ENCODE data around the gene ELMO1. TPM values are rescaled to one million over a fixed set of nuclear protein-coding genes. Genes with fewer than 3 reads are reported as not detected.

Gene ELMO1
- total RNA-seq, 1 donor from 2014 or later, result 151 TPM

DNA sequence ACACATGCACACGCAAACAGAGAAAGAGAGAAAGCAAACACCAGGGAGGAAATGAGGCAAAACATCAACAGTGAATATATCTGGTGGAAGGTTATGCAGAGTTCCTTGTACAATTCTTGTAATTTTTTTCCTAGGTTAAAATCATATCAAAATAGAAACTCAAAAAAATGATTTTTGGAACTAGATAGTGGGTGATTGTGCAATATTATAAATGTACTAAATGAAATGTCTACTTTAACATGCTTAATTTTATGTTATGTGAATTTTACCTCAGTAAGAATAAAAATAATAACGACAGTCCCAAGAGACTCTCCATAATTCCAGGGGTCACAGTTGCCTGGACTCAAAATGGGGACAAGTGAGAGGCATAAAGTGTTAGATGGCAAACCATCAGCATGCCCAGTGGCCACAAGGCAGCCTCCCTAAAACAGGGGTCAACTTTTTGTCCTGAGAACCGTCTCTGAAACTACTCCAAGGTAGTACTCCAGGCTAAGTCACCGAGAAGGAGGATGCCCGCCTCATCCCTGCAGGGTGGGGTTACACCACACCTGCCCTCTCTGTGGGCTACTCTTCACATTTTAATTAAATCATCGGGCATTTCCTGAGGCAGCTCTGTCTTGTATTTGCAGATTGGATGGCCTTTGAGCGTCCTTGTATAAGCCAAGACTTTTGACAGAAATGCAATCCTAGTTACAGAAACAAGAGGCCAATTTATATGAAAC is 267.7 kb downstream of the ELMO1 start:
- Mint-ChIP-seq H3K27ac (ENCODE audit: unreplicated experiment) (no peak overlapping the region), H3K36me3 (ENCODE audit: low read depth, unreplicated experiment) (peaks cover 17% of the 10 kb centered on the region), H3K27me3 (ENCODE audit: unreplicated experiment) (no peaks in the 10 kb centered on the region), H3K4me3 (ENCODE audit: unreplicated experiment) (no peak overlapping the region), H3K9me3 (ENCODE audit: unreplicated experiment) (no peaks in the 10 kb centered on the region), H3K4me1 (ENCODE audit: unreplicated experiment) (peaks cover 15% of the 10 kb centered on the region)
- TF ChIP-seq, protein P1, sequence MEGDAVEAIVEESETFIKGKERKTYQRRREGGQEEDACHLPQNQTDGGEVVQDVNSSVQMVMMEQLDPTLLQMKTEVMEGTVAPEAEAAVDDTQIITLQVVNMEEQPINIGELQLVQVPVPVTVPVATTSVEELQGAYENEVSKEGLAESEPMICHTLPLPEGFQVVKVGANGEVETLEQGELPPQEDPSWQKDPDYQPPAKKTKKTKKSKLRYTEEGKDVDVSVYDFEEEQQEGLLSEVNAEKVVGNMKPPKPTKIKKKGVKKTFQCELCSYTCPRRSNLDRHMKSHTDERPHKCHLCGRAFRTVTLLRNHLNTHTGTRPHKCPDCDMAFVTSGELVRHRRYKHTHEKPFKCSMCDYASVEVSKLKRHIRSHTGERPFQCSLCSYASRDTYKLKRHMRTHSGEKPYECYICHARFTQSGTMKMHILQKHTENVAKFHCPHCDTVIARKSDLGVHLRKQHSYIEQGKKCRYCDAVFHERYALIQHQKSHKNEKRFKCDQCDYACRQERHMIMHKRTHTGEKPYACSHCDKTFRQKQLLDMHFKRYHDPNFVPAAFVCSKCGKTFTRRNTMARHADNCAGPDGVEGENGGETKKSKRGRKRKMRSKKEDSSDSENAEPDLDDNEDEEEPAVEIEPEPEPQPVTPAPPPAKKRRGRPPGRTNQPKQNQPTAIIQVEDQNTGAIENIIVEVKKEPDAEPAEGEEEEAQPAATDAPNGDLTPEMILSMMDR (IDR thresholded peaks at IDR 0.05; ENCODE audit: unreplicated experiment), result no peak
- DNase-seq (ENCODE audit: low spot score), result no peak

DNA sequence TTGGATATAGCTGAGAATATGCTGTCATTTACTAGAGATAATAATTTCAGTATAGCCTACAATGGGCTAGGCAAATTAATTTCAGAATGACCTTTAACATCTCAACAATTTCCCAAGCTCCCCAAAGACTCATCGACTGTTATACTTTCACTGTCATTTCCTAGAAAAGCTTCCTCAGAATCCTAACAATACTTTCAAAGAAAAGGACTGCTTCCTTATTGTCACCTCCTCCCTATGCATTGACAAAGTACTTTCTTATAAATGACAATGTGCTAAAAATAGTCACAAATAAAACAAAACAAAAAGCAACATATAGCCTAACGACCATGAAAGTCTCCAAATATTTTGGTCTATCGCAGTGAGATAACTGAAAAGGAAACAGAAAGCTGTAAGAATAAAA is 272.6 kb downstream of the ELMO1 start:
- Mint-ChIP-seq H3K9me3 (ENCODE audit: unreplicated experiment) (no peaks in the 10 kb centered on the region), H3K4me3 (ENCODE audit: unreplicated experiment) (no peak overlapping the region), H3K36me3 (ENCODE audit: low read depth, unreplicated experiment) (peaks cover 49% of the 10 kb centered on the region), H3K27ac (ENCODE audit: unreplicated experiment) (no peak overlapping the region), H3K27me3 (ENCODE audit: unreplicated experiment) (no peaks in the 10 kb centered on the region), H3K4me1 (ENCODE audit: unreplicated experiment) (peaks cover 10% of the 10 kb centered on the region)
- DNase-seq (ENCODE audit: low spot score), result no peak
- TF ChIP-seq, protein P1 (IDR thresholded peaks at IDR 0.05; ENCODE audit: unreplicated experiment), result no peak

DNA sequence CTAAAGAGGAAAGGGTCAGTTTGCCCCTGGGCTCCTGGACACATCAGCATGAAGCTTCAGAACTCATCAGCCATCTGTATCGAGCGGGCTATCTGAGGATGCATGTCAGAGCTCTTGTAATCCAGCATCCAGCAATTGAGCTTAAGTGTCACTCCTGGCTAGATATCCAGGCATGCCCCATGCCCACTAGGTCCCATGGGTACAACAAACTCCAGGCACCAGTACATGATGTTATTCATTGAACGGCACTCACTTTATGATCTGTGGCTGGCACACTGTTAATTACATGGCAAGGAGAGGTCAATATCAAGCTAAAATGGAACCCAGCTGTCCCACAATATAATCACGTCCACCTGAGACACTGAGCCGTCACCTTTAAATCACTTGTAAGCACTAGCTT is 274.2 kb downstream of the ELMO1 start:
- H3K27ac Mint-ChIP-seq (ENCODE audit: unreplicated experiment), result no peak overlapping the region
- H3K9me3 Mint-ChIP-seq (ENCODE audit: unreplicated experiment), result peaks cover 2% of the 10 kb centered on the region
- peaks cover 59% of the 10 kb centered on the region for H3K36me3 Mint-ChIP-seq (ENCODE audit: low read depth, unreplicated experiment)

DNA sequence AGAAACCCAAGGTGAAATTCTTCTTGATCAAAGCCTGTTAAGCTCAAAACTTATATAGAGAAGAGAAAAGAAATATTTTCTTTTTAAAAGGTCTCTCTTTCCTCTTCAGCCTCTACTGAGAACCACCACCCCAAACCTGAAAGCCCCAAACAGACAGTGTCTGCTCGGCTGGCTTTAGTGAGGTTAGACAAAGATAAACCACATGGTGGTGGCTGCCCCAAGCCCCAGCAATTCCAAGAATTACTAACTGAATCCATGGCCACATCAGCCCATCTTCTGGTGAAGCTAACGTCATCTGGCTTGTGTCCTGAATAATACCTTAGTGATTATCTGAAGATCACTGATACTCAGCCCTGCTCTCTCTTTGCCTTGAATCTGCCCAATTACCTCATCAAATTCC is 275.0 kb downstream of the ELMO1 start:
- Mint-ChIP-seq H3K27ac (ENCODE audit: unreplicated experiment) (no peak overlapping the region), H3K36me3 (ENCODE audit: low read depth, unreplicated experiment) (peaks cover 61% of the 10 kb centered on the region), H3K27me3 (ENCODE audit: unreplicated experiment) (no peaks in the 10 kb centered on the region), H3K4me1 (ENCODE audit: unreplicated experiment) (peaks cover 10% of the 10 kb centered on the region), H3K4me3 (ENCODE audit: unreplicated experiment) (peak overlapping the region; percentile 21), H3K9me3 (ENCODE audit: unreplicated experiment) (peaks cover 6% of the 10 kb centered on the region)
- TF ChIP-seq, protein P1 (IDR thresholded peaks at IDR 0.05; ENCODE audit: unreplicated experiment), result no peak
- DNase-seq (ENCODE audit: low spot score), result no peak

More for the DNA sequence above, 274.2 kb downstream of the ELMO1 start:
- TF ChIP-seq, protein P1 (IDR thresholded peaks at IDR 0.05; ENCODE audit: unreplicated experiment), result no peak
- H3K4me1 Mint-ChIP-seq (ENCODE audit: unreplicated experiment), result peaks cover 10% of the 10 kb centered on the region
- no peaks in the 10 kb centered on the region for H3K27me3 Mint-ChIP-seq (ENCODE audit: unreplicated experiment)
- DNase-seq (ENCODE audit: low spot score), result no peak
- no peak overlapping the region for H3K4me3 Mint-ChIP-seq (ENCODE audit: unreplicated experiment)

DNA sequence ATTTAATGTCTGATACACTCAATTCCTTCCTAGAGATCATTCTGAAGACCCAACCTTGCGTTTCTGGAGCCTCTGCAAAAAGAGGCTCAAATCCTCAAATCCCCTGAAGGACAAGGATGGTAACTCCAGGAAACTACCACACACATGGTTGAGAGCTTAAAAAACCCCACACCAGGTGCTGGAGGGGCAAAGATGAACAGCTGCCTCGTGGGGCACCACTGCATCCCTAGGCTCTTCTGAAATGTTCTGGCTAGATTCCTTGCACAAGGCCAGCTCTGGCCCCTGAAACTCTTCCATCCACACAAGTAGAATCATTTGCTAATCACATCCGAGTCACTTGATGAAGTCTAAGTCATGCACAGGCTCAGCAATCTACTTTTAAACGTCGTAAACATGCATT is 286.6 kb downstream of the ELMO1 start:
- no peak for DNase-seq (ENCODE audit: low spot score)
- H3K36me3 Mint-ChIP-seq (ENCODE audit: low read depth, unreplicated experiment), result peaks cover 40% of the 10 kb centered on the region
- no peaks in the 10 kb centered on the region for H3K4me1 Mint-ChIP-seq (ENCODE audit: unreplicated experiment)
- no peak overlapping the region for H3K4me3 Mint-ChIP-seq (ENCODE audit: unreplicated experiment)
- no peak overlapping the region for H3K27ac Mint-ChIP-seq (ENCODE audit: unreplicated experiment)
- H3K9me3 Mint-ChIP-seq (ENCODE audit: unreplicated experiment), result no peaks in the 10 kb centered on the region
- peaks cover 1% of the 10 kb centered on the region for H3K27me3 Mint-ChIP-seq (ENCODE audit: unreplicated experiment)
- TF ChIP-seq, protein P1 (IDR thresholded peaks at IDR 0.05; ENCODE audit: unreplicated experiment), result no peak

Data from endothelial cell (in vitro differentiated cells).